Measurements from ENCODE around the gene DOCK2.

- TF ChIP-seq, protein P1, sequence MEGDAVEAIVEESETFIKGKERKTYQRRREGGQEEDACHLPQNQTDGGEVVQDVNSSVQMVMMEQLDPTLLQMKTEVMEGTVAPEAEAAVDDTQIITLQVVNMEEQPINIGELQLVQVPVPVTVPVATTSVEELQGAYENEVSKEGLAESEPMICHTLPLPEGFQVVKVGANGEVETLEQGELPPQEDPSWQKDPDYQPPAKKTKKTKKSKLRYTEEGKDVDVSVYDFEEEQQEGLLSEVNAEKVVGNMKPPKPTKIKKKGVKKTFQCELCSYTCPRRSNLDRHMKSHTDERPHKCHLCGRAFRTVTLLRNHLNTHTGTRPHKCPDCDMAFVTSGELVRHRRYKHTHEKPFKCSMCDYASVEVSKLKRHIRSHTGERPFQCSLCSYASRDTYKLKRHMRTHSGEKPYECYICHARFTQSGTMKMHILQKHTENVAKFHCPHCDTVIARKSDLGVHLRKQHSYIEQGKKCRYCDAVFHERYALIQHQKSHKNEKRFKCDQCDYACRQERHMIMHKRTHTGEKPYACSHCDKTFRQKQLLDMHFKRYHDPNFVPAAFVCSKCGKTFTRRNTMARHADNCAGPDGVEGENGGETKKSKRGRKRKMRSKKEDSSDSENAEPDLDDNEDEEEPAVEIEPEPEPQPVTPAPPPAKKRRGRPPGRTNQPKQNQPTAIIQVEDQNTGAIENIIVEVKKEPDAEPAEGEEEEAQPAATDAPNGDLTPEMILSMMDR (IDR thresholded peaks at IDR 0.05): no peak
- TF ChIP-seq EZH2 (IDR thresholded peaks at IDR 0.05; ENCODE audit: borderline replicate concordance, insufficient read depth, low read depth, low read length, poor library complexity, severe bottlenecking): no peak
Measured at GRCh38 chr5:169749295-169749694, 112.2 kb downstream of the DOCK2 start.
